HG03159 (cell line): ENCODE results near the gene CNTROB.
"Not testable (repeated sequence)": the region's sequence is repeated elsewhere in the genome, so short reads cannot be mapped to it uniquely, and the experiment has no call there.

Experiments used
- ATAC-seq: cut with Tn5 transposase; IDR thresholded peaks from one replicate; pipeline ENCODE4 v1.9.1; 2021; ENCODE audit warnings: mild to moderate bottlenecking, moderate library complexity; ENCODE audit not compliant: unreplicated experiment

The CNTROB gene

DNA sequence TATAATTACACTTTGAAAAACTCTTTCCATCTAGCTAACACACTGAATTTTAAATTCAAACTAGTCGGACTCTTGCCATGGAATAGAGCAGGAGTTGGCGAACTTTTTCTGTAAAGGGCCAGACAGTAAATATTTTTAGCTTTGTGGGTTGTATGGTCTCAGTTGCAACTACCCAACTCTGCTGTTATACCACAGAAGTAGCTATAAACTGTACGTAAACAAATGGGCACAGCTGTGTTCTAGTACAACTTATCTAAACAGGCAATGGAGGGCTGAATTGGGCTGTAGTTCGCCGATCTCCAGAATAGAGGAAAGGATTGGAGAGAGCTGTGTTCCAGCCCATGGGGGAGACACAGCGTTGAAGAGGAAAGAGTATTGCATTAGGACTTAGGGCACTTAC is 8.7 kb downstream of the CNTROB start:
- ATAC-seq, result no peak

DNA sequence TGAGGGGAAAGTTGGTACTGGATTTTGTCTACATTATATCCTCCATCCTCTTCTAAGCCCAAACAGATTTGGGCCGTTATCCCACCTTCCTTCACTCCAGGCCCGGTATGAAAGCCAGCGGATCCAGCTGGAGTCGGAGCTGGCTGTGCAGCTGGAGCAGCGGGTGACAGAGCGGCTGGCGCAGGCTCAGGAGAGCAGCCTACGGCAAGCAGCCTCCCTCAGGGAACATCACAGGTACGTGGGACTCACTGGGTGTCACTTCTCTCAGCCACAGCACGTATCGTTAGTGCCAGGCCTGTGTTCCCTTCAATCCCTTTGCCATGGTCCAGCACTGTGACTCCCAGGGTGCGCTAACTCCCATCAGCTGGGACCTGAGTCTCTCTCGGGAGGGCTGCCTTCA is 11.3 kb downstream of the CNTROB start:
- ATAC-seq, result no peak

DNA sequence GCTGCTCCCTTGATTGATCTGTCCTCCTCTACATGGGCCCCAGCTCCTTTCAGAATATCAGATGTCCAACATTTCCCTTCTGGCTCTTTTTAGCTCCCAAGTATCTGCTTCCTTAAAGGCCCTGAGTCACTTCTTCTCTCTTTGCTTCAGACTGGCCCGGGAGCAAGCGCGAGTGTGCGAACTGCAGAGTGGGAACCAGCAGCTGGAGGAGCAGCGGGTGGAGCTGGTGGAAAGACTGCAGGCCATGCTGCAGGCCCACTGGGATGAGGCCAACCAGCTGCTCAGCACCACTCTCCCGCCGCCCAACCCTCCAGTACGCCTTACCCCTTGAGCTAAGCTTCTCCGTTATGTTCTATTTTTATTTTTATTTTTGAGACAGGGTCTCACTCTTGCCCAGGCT is 12.3 kb downstream of the CNTROB start:
- no peak for ATAC-seq

DNA sequence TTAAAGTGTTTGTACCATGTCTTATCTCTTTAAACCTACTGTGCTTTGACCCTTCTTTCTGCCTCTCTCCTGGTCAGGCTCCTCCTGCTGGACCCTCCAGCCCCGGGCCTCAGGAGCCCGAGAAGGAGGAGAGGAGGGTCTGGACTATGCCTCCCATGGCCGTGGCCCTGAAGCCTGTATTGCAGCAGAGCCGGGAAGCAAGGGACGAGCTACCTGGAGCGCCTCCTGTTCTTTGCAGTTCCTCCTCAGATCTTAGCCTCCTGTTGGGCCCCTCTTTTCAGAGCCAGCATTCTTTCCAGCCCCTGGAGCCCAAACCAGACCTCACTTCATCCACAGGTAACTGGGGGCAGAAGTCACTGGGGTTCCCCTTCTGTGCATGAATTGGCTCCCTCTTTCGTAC is 13.6 kb downstream of the CNTROB start:
- ATAC-seq, result no peak

- ATAC-seq, result no peak
These were observed 14.4 kb downstream of the CNTROB start for GRCh38 chr17:7946441-7946840.

DNA sequence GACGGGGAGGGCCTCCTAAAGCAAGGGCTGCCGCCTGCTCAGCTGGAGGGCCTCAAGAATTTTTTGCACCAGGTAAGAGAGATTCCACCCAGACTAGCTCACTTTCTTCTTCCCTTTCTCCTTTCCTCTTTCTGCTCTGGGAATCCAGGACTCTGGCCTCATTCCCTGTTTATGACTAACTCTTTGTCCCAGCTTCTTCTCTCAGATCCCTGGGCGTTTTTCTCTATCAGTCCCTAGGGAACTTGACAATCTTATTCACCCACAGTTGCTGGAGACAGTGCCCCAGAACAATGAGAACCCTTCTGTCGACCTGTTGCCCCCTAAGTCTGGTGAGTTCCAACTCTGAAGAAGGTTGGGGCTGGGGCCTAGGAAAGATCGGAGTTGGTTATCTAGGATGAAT is 15.6 kb downstream of the CNTROB start:
- ATAC-seq, result no peak

DNA sequence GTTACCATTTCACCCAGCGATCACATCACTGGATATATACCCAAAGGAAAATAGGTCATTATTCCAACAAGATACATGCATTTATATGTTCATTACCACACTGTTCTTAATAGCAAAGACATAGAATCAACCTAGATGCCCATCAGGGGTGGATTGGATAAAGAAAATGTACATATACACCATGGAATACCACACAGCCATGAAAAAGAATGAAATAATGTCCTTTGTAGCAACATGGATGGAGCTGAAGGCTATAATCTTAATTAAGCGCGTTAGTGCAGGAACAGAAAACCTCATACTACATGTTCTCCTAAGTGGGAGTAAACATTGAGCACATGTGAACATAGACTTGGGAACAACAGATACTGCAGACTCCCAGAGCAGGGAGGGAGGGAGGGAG is 18.6 kb downstream of the CNTROB start:
- ATAC-seq, result no peak

DNA sequence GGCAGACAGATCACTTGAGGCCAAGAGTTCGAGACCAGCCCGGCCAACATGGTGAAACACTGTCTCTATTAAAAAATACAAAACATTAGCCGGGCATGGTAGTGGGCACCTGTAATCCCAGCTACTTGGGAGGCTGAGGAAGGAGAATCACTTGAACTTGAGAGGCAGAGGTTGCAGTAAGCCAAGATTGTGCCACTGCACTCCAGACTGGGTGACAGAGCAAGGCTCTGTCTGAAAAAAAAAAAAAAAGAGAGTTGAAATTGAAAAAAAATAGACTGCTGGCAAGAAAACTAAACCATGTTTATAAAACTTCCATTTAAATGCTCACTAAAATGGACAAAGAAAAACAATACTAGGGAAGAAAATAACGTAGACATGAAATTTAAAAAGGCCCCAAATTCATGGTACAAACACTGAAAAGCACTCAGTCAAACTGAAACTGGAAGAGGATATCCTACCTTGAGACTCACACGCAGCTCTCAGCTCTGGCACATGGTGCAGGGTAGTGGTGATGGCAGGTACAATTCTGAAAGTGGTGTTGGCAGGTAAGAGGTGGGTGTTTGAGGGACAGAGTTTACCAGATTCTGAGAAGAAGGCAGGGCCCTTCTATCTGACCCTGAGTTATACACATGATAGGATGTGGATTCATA is 19.3 kb downstream of the CNTROB start:
- ATAC-seq, result no peak

- ATAC-seq, result not testable (repeated sequence)
These were observed 21.3 kb downstream of the CNTROB start for GRCh38 chr17:7953266-7953665.

DNA sequence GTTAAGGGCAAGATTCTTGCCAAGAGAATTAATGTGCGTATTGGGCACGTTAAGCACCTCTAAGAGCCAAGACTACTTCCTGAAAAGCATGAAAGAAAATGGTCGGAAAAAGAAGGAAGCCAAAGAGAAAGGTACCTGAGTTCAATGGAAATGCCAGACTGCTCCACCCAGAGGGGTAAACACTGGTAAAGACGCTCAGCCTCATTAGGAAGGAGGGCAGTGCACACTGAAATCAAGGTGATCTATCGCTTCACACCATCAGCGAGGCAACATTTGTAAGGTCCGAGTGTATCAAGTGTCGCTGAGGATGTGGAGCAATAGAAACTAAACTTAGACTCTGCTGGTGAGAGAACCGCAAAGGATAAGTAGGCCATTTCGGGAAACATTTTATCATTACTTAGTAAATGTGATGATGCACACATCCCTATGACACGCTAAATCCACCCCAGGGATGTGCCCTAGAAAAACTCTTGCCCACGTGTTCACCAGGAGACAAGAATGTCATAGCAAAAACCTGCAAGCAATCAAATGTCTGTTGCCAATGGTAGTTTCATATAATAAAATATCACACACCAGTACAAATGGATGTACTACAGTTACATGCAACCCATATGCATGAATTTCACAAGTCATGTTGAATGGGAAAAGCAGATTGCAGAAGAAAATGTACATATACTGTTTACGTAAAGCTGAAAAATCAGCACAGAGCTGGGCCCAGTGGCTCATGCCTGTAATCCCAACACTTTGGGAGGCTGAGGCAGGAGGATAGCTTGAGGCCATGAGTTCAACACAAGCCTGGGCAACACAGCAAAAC is 23.6 kb downstream of the CNTROB start:
- no peak for ATAC-seq

DNA sequence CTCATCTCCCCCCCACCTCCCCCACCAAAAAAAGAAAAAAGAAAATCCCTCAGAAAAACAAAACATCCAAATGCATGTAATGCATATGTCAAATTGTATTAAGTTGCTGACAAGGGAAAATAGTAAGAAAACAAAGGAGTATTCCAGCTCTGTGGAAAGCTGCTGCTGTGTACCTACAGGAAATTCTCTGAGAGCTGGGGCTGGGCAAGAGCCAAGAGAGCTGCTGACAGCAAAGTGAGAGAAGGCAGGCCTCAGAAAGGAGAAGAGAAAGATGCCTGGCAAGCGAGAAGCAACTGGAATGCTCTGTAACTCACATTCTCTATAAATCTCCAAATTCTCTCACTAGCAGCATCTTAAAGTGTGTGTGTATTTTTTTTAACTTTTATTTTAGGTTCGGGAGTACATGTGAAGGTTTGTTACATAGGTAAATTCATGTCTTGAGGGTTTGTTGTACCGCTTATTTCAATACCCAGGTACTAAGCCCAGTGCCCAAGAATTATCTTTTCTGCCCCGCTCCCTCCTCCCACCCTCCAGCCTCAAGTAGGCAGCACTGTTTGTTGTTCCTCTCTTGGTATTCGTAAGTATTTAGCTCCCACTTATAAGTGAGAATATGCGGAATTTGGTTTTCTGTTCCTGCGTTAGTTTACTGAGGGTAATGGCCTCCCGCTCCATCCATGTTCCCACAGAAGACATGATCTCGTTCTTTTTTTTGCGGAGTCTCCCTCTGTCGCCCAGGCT is 24.4 kb downstream of the CNTROB start:
- no peak for ATAC-seq

- no peak for ATAC-seq
These were observed 27.7 kb downstream of the CNTROB start for GRCh38 chr17:7959503-7960253.

DNA sequence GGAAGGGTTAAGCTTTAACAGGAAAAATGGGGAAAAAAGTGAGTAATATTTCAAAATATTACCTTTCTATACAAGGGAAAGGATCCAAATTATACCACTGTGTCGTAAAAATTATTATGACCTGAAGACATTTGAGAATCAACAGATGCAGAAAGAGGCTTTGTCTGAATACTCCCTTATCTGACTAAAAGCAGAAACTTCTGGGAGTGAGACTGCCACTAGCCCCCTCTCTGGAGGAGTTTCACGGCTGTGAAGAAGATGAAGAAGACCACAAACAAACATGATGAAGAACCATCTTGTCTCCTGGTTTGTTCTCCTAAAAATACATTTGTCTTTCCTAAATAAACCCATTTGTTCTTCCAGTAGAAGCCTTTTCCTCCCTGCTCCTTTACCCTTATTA is 29.4 kb downstream of the CNTROB start:
- ATAC-seq, result no peak

DNA sequence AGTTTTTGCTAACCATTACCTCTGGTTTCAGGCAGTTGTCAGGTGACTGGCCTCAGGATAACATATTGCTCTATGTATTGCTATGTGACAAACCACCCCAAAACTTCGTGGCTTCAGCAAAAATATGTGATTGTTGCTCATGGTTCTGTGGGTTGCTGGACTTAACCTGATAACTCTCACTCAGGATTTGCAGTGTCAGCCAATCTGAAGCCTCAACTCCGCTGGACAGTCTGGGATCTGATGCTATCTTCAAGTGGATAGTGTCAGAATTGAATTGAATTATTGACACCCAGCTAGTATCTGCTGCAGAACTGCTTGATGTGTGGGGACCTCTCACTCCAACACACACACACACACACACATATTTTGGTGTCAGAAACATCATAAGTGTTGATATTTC is 35.7 kb downstream of the CNTROB start:
- no peak for ATAC-seq

GRCh38 chr17:7969433-7969832 is 37.4 kb downstream of the CNTROB start:
- ATAC-seq, result no peak

GRCh38 chr17:7971651-7972050 is 39.6 kb downstream of the CNTROB start:
- ATAC-seq, result no peak

GRCh38 chr17:7972131-7972785 is 40.3 kb downstream of the CNTROB start:
- ATAC-seq, result no peak

GRCh38 chr17:7974638-7975131 is 42.7 kb downstream of the CNTROB start:
- ATAC-seq, result no peak

- ATAC-seq, result no peak
These were observed 45.0 kb downstream of the CNTROB start for GRCh38 chr17:7977039-7977438.

DNA sequence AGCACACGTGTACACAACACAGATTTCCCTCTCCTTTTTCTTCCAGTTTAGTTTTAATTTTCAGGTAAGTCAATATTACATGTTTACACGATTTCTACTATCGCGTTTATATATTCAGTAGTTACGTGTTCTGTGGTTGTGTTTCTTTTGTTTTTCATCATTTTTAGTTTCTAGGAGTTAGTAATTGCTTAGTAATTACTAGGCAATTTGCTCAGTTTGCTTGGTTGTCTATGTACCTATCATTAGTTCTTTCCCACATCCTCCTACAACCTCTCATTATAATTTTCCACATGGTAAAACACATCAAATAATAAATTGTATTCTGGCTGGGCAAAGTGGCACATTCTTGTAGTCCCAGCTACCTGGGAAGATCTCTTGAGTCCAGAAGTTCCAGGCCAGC is 45.8 kb downstream of the CNTROB start:
- no peak for ATAC-seq

GRCh38 chr17:7982173-7982572 is 50.2 kb downstream of the CNTROB start:
- ATAC-seq, result no peak
